GM18520 (cell line): ENCODE results near the gene CMTM7.
"Not testable (repeated sequence)": the region's sequence is repeated elsewhere in the genome, so short reads cannot be mapped to it uniquely, and the experiment has no call there.

Experiments used
- ATAC-seq: cut with Tn5 transposase; IDR thresholded peaks from one replicate; pipeline ENCODE4 v1.9.1; 2021; ENCODE audit not compliant: unreplicated experiment

The CMTM7 gene

GRCh38 chr3:32456429-32457130 lies 64.9 kb downstream of the CMTM7 start:
- no peak for ATAC-seq

- ATAC-seq, result no peak
Measured at GRCh38 chr3:32457971-32458471, 66.4 kb downstream of the CMTM7 start.

DNA sequence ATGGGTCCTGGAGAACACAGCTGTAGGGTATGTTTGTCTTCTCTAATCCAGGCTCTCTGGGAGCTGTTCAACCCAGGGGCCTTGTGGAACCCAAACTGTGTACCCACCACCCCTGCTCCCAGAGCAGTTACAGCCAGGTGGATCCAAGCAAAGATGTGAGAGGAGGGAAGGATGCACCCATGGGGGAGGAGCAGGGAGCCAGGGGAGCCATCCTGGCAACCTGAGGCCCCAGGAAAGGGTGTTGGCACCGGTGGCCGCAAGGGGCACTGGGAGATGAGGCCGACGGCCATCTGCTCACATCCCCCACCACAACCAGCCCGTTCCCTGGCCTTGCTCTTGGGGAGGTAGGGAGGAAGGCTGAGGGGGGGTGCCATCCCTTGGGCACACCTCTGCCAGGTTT lies 67.8 kb downstream of the CMTM7 start:
- ATAC-seq, result no peak

GRCh38 chr3:32460031-32460749 lies 68.5 kb downstream of the CMTM7 start:
- no peak for ATAC-seq

DNA sequence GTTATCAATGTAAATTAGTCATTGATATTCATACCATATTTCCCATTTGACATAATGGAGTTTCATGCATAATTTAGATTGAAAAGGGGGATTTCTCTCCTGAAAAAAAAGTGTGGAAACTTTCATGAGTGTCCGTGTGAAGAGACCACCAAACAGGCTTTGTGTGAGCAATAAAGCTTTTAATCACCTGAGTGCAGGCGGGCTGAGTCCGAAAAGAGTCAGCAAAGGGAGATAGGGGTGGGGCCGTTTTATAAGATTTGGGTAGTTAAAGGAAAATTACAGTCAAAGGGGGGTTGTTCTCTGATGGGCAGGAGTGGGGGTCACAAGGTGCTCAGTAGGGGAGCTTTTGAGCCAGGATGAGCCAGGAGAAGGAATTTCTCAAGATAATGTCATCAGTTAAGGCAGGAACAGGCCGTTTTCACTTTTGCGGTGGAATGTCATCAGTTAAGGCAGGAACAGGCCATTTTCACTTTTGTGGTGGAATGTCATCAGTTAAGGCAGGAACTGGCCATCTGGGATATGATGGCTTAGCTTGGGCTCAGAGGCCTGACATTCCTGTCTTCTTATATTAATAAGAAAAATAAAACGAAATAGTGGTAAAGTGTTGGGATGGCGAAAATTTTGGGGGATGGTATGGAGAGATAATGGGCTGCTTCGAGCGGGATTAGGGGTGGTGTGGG lies 69.3 kb downstream of the CMTM7 start:
- ATAC-seq, result not testable (repeated sequence)

DNA sequence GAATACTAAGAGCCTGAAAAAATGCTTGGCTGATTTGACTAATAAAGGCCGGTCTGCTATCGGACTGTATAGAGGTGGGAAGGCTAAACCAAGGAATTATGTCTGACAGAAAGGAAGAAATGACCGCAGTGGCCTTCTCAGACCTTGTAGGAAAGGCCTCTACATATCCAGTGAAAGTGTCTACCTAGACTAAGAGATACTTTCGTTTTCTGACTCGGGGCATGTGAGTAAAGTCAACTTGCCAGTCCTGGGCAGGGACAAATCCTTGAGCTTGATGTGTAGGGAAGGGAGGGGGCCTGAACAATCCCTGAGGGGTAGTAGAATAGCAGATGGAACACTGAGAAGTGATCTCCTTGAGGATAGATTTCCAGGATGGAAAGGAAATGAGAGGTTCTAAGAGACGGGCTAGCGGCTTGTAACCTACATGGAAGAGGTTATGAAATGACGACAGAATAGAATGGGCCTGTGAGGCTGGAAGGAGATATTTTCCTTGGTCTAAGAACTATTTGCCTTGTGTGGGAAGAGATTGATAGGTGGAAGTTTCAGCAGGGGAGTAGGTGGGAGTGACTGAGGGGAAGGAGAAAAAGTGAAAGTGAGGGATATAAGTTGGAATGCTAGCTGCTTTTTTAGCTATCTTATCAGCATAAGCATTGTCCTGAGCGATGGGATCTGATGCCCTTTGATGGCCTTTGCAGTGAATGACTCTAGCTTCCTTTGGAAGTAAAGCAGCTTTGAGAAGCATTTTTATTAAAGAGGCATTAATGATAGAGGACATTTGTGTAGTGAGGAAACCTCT lies 70.7 kb downstream of the CMTM7 start:
- ATAC-seq, result not testable (repeated sequence)

DNA sequence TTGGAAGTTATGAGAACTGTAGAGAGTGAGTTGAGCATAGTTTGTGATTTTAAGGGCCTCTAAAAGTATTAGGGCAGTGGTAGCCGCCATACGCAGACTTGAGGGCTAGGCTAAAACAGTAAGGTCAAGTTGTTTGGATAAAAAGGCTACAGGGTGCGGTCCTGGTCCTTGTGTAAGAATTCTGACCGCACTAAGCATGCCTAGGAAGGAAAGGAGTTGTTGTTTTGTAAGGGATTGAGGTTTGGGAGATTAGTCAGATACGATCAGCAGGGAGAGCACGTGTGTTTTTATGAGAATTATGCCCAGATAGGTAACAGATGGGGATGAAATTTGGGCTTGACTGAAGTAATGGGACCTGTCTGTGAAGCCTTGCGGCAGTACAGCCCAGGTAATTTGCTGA lies 71.8 kb downstream of the CMTM7 start:
- ATAC-seq, result not testable (repeated sequence)

DNA sequence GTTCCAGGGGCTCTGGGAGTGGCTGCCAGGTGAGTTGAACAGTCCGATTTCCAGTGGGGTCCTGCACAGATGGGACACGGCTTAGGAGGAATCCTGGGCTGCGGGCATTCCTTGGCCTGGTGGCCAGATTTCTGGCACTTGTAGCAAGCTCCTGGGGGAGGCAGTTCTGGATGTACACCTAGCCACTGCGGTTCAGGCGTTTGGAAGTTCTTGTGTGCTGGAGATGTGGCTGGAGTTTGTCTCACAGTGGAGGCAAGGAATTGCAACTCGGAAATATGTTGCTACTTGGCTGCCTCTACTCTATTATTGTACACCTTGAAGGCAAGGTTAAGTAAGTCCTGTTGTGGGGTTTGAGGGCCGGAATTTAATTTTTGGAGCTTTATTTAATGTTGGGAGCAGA lies 73.1 kb downstream of the CMTM7 start:
- ATAC-seq, result not testable (repeated sequence)

- not testable (repeated sequence) for ATAC-seq
Measured at GRCh38 chr3:32466808-32467207, 75.2 kb downstream of the CMTM7 start.

GRCh38 chr3:32467333-32468070 lies 75.8 kb downstream of the CMTM7 start:
- no peak for ATAC-seq

- no peak for ATAC-seq
Measured at GRCh38 chr3:32469151-32469874, 77.7 kb downstream of the CMTM7 start.

GRCh38 chr3:32470362-32470761 lies 78.7 kb downstream of the CMTM7 start:
- ATAC-seq, result no peak

DNA sequence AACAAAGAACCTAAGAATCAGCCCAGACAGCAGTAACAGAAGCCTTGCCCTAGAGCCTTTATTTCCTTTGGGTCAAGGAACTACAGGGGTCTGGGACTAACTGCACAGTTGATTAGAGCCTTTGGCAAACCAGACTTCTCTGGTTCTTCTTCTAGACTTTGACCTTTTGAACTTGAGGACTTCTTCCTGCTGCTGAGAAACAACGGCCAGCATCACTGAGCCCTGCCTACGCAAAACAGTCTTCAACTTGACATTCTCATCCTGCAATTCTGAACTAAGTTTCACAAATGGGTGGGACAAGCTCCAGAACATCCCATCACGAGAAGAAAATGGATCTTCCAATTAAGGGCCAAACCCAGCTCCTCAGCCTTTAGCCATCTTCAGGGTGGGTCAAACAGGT lies 79.6 kb downstream of the CMTM7 start:
- no peak for ATAC-seq

GRCh38 chr3:32472151-32472550 lies 80.5 kb downstream of the CMTM7 start:
- not testable (repeated sequence) for ATAC-seq

DNA sequence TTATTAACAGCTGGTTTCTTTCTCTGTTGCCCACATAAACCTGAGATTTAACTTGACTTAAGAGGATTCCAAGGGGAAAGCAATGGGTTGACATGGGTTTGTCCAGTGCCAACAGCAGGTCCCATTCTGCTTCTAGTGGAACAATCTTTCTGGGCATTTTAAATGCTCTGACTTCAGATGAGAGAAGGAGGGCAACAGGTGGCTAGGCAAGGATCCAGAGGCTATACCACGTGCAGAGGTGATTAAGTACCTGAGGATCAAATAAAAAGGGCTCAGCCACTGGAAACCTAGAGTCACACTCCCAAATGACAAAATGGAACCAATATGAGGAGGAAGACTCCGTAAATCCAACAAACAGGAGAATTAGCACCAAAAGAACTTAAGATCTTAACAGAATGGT lies 82.5 kb downstream of the CMTM7 start:
- no peak for ATAC-seq

GRCh38 chr3:32480604-32481003 lies 89.0 kb downstream of the CMTM7 start:
- no peak for ATAC-seq

- ATAC-seq, result no peak
Measured at GRCh38 chr3:32481791-32482631, 90.4 kb downstream of the CMTM7 start.

GRCh38 chr3:32482693-32483092 lies 91.0 kb downstream of the CMTM7 start:
- no peak for ATAC-seq

DNA sequence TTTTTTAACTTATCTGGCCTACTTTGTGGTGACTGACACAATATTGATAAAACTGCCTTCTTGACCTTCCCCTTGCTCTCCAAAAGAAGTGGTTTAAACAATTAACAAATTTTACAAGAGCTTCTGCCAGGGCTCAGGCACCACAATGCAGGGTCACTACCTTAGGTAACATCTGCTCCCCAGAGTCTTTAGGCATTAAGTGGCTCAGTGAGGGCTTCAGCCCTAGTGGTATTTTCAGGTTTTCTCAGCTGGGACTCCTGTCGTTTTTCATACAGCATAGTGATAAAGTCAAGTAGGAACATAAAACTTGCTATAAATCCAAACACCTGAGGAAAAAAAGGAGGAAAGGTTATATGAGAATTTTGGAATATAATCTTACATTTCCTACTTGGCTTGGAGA lies 92.1 kb downstream of the CMTM7 start:
- no peak for ATAC-seq
